ENCODE results near the gene RORC. TPM values are rescaled to one million over a fixed set of nuclear protein-coding genes. Genes with fewer than 3 reads are reported as not detected.

Gene RORC
- total RNA-seq, 1 experiment from 2014 or later, result 0.44 TPM

- TF ChIP-seq ZNF425 (CRISPR knock-in tag; conservative IDR thresholded peaks at IDR 0.05) (no peak), AFF4 (CRISPR knock-in tag; IDR thresholded peaks at IDR 0.05; ENCODE audit: borderline replicate concordance) (no peak), CTCF (IDR thresholded peaks at IDR 0.05) (no peak), ZNF671 (CRISPR knock-in tag; IDR thresholded peaks at IDR 0.05) (no peak), GRHL2 (CRISPR knock-in tag; IDR thresholded peaks at IDR 0.05; ENCODE audit: insufficient replicate concordance, severe bottlenecking) (no peak), ZNF138 (CRISPR knock-in tag; conservative IDR thresholded peaks at IDR 0.05) (no peak), JAZF1 (CRISPR knock-in tag; IDR thresholded peaks at IDR 0.05) (no peak), SOX15 (CRISPR knock-in tag; IDR thresholded peaks at IDR 0.05) (no peak), OVOL2 (CRISPR knock-in tag; IDR thresholded peaks at IDR 0.05; ENCODE audit: borderline replicate concordance) (no peak)
These were observed 43.9 kb downstream of the RORC start (continued) for GRCh38 chr1:151787689-151788088.

- H3K9me3 Mint-ChIP-seq, result no peaks in the 10 kb centered on the region
These were observed 47.8 kb downstream of the RORC start for GRCh38 chr1:151783796-151784195.

More at GRCh38 chr1:151783796-151784195, 47.8 kb downstream of the RORC start:
- ATAC-seq (no peak), DNase-seq (ENCODE audit: low spot score) (no peak)
- ChIA-PET POLR2A (no interaction called here), CTCF (no interaction called here)
- no peak overlapping the region for H3K27ac Mint-ChIP-seq
- H3K4me3 Mint-ChIP-seq, result no peak overlapping the region
- peaks cover 2% of the 10 kb centered on the region for H3K4me1 Mint-ChIP-seq
- peaks cover 18% of the 10 kb centered on the region for H3K36me3 Mint-ChIP-seq
- no peaks in the 10 kb centered on the region for H3K27me3 Mint-ChIP-seq (ENCODE audit: low read depth)
- no peak for TF ChIP-seq ESRRA (CRISPR knock-in tag; IDR thresholded peaks at IDR 0.05; ENCODE audit: borderline replicate concordance)
- no peak for TF ChIP-seq MAX (CRISPR knock-in tag; IDR thresholded peaks at IDR 0.05)
- TF ChIP-seq MLX (CRISPR knock-in tag; IDR thresholded peaks at IDR 0.05), result no peak
- TF ChIP-seq SP1 (CRISPR knock-in tag; conservative IDR thresholded peaks at IDR 0.05), result no peak
- TF ChIP-seq ELF4 (CRISPR knock-in tag; IDR thresholded peaks at IDR 0.05; ENCODE audit: low read depth), result no peak
- TF ChIP-seq NFE2L1 (CRISPR knock-in tag; IDR thresholded peaks at IDR 0.05), result no peak
- no peak for TF ChIP-seq NR3C1 (CRISPR knock-in tag; conservative IDR thresholded peaks at IDR 0.05; ENCODE audit: low read depth)
- no peak for TF ChIP-seq NFYB (CRISPR knock-in tag; conservative IDR thresholded peaks at IDR 0.05; ENCODE audit: low read depth)
- no peak for TF ChIP-seq ZNF138 (CRISPR knock-in tag; conservative IDR thresholded peaks at IDR 0.05)
- TF ChIP-seq SMAD3 (CRISPR knock-in tag; IDR thresholded peaks at IDR 0.05; ENCODE audit: borderline replicate concordance), result no peak
- TF ChIP-seq ZBTB43 (CRISPR knock-in tag; IDR thresholded peaks at IDR 0.05), result no peak
- no peak for TF ChIP-seq MYBL2 (CRISPR knock-in tag; IDR thresholded peaks at IDR 0.05)
- TF ChIP-seq IRF2 (CRISPR knock-in tag; IDR thresholded peaks at IDR 0.05; ENCODE audit: borderline replicate concordance, low read depth), result no peak

Measured in WTC11 (cell line).